ENCODE data around the gene NUDT13.

GRCh38 chr10:73113551-73113950 is 3.3 kb downstream of the NUDT13 start:
- TF ChIP-seq CTCF (IDR thresholded peaks at IDR 0.05), result no peak
- no peak for TF ChIP-seq POLR2A (IDR thresholded peaks at IDR 0.05)

All from testis (tissue), 2 donors.